ENCODE data around the gene TENT4A.
A peak's percentile ranks its signal among the peaks of the same experiment; 100 is the strongest.
"Not testable (repeated sequence)": the region's sequence is repeated elsewhere in the genome, so short reads cannot be mapped to it uniquely, and the experiment has no call there.

Gene TENT4A

DNA sequence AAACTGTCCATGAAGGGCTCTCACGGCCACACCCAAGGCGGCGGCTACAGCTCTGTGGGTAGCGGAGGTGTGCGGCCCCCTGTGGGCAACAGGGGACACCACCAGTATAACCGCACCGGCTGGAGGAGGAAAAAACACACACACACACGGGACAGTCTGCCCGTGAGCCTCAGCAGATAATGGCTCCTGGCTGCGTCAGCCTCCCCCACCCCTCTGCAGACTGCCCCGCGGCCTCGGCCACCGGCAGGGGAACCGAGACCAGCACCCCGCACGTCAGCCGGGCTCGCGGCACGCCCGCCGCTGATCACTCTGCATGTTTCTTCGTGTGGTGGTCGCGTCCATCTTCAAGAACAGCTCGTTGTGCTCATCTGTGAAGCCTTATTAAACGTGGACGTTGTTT is 41.5 kb downstream of the TENT4A start:
- no peak for DNase-seq

DNA sequence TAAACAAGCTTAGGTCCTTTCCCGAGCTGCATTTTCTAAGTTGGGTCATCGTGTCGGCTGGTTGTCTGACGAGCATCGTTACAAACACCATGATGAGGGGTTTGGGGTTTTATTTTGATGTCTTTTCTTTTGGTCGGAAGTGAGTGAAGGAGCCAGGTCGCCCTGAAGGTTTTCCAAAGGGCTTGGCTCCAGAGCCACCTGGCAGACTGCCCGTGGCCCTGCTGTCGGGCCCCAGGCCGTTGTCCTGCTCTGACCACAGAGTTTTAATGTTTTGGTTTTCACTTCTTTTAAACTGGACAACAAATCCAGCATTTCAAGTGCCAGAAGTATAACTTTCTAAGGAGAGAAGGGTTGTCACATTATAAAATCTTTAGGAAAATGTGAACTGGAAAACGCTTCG is 42.3 kb downstream of the TENT4A start:
- no peak for DNase-seq

DNA sequence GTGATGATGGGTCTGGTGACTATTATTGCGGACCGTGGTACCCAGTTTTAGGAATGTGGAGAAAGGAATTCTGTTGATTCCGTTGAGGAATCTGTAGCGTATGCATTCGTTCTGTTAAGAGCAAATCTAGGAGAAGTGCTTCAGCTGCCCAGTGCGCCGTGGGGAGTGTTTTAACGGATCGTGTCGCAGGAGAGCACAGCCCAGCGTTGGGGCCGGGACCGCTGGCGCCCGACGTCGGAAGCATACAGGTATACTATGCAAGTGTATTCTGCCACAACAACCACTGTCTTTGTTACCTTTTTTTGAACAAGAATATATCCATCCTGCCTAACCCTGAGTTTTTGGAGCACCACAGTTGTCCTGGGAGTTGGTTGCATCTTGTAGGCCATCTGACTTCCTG is 42.7 kb downstream of the TENT4A start:
- DNase-seq: no peak

DNA sequence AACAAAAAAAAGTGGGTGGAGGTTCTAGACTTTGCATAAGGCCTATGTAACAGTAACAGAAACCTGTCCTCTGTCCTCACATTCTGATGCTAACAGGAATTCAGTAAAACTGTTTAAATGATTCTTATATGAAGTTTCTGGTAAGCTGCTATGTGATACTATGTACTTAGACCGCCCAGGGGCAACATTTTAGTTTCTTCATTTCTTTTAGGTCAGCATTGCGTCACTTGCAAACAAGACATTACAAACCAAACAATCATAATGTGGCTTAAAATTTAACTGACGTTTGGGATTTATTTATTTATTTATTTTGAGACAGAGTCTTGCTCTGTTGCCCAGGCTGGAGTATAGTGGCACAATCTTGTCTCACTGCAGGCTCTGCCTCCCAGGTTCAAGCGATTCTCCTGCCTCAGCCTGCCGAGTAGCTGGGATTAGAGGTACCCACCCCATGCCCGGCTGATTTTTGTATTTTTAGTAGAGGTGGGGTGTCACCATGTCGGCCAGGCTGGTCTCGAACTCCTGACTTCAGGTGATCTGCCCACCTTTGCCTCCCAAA is 44.3 kb downstream of the TENT4A start:
- DNase-seq: no peak

DNA sequence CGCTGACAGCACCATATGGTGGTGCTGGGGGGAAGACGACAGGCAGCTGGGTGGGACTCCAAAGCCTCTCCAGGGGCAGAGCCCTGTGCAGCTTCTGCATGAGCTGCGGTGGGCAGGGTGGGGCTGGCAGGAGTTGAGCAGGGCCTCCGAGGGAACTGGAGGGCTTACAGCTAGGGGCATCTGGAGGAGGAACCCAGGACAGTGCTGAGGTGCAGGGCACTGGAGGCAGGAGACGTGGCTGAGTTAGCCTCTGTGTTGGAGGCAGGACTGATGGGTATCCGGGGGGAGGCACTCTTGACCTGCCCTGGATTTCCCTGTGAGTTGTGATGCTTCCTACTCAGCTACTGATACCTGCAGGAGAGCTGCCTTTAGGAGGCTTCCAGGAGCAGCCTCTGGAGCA is 45.0 kb downstream of the TENT4A start:
- DNase-seq: no peak

DNA sequence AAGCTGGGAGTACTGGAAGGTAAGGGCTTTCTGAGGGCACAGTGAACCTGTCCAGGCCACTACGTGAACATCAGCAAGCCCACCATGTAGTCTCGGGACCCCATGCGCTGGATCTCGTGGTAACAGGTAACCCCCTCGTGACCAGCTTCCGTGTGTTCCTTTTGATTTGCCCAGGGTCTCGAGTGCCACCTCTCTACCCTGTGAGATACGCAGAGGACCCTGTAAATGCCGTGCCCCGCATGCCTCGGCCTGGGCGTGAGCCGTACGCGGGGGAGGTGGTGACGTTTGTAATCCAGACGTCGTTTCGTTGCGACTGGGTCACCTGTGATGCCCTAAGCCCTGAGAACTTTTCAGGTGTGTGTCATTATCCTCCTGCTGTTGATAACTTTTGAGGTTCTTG is 45.5 kb downstream of the TENT4A start:
- DNase-seq: no peak

DNA sequence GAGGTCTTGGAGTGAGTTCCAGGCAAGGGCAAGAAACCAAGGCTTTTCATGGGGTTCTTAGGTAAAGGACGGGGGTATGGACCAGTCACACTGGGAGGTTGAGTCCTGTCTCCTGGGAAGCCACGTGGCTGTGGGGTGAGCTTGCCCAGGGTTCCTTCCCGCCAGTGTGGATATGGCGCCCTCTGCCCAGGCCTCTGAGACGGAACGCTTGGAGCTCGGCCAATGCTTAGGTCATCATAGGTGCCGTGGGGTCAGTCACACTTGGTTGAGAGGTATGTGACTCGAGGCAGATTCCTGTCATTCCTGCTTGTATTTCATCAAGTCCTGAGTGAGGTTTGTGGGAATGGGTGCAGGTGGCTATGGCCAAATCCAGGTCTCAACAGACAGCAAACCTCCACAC is 46.2 kb downstream of the TENT4A start:
- DNase-seq: no peak

DNA sequence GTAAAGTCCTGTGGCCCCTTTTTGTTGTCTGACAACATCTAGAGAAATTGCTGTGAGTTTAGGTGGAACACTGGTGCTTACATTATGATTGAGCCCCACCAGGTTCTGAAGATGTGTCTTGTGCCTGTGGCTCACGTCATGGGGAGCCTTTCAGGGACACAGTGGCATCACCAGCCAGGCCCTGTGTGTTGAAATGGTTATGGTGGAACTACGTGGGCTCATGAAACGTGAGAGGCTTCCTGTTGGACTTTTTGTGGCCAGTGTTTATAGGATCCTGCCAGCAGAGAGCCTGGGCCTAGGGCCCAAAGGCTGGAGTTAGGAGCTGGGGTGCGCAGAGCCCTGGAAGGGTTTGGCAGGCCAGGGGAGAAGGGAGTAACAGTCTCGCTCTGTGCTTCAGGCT is 46.8 kb downstream of the TENT4A start:
- DNase-seq: no peak

DNA sequence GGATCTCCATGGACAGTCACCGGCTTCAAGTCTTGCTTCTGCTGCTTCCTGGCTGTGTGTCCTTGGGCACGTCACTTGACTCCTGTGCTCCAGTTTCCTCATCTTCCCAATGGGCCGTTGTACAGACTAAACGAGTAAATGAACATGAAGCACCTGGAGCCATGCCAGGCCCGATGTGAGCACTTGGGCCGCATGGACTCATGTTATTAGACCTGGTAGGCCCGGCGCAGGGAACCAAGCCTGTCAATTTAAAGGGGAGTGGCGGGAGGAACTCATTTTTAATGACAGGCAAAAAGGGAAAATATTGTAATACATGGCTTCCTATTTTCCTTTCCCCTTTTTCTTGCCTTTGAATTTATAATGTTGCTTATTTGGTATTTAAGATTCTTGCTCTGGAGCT is 47.5 kb downstream of the TENT4A start:
- no peak for DNase-seq

DNA sequence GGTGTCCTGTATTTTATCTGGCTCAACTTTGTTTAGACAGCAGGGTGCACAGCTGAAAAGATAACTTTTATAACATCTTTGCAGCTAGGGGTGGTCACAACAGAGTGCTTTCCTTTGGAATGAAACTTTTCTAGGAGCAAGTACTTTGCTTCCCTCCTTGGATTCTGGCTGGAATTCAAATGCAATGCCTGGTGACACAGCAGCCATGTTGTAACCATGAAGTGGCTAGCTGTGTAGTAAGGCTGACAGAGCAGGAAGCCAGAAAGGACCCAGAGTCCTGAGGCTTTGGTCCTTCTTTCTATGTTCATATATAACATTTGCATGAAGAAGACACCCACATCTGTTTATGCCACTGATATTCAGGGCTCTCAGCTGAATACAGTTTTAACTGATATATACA is 48.1 kb downstream of the TENT4A start:
- no peak for DNase-seq

DNA sequence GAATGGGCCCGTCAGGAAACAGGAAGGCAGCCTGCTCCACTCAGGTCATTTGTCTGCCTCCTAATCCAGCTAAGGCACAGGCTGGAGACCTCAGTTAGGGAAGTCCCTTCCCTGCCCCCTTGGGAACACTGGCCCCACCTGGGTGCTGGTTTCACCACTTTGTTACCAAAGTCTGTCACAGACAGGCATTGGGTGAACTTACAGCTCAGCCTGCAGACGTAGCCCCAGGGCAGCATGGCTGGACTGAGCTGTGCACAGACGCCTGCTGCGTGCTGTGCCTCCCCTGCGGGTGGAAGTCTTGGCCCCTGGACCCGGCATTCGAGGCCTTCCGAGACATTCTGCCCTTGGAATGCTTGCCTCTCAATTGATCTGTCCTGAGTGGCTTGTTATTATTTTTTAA is 48.9 kb downstream of the TENT4A start:
- DNase-seq: no peak

DNA sequence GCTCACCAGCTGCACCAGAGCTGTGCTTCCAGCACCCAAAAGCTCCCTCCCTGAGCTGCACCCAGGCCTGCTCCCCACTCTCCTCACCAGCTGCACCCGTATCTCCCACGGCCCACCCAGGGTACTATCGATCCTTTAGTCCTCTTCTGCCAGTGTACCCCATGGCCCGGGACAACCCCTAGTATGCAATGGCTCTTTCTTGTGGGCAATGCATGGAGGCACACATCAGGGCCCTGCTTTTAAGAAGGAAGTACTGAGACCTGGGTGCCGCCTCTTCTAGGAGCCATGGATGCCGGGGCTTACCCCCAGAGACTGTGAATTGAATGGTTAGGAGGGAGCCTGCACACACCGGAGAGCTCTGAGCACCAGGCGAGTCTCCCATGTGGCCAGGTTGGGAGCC is 49.5 kb downstream of the TENT4A start:
- no peak for DNase-seq

DNA sequence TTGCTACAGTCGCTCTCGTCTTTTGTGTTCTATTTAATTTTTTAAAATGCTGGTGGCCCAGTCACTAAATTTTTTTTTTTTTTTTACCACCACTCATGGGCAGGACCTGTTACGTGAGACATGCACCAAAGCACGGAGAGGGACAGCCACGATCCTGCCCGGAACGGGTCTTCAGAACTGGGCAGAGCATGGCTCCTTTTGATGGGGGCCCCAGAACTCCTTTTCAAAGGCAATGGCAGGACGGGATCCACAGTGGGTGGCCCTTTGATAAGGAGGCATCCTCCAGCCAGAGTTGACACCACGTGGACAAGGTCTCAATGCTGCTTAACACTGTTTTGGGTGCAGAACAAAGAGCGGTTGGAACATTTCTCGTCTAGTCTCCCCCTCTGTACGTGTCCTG is 50.0 kb downstream of the TENT4A start:
- no peak for DNase-seq

DNA sequence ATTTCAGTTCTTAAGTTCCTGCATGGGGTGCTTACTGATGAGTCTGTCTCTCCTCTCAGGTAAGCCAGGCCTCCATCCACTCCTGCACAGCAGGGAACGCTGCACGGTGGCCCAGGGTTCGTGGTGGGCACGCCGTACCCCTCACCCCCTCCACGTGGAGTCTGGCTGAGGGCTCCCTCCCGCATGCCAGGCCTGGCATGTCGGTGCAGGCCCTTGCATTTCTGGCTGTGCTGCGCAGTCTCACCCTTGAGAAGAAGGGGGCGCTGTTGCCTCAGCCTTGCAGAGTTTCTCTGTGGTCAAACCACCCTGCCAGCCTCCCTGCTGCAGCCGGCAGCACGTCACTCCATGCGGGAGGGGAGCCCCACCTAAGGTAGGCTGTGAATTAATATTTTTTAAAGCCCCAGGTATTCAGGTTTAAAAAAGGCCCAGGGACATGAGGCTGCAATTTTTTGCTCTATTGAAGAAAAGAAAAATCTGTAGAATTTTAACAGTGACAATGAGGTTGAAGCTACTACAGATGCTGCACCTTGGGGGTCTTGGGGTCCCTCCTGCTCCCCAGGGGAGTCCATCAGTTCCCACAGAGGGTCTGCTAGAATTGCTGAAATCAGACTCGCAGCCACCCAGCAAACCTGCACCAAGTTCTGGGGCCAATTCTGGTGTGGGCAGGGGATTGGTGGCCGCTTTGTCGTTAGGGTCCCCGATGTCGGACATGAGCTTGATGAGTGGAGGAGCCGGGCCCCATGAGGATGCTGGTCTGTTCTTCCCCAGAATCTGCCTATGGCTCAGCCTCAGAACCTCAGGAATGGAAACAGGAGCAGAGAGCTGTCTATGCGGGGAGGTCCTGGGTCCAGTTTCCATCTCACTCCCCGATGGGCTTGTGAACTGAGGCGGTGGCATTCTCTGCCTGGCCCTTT is 52.6 kb downstream of the TENT4A start:
- peak; percentile 87 for DNase-seq

DNA sequence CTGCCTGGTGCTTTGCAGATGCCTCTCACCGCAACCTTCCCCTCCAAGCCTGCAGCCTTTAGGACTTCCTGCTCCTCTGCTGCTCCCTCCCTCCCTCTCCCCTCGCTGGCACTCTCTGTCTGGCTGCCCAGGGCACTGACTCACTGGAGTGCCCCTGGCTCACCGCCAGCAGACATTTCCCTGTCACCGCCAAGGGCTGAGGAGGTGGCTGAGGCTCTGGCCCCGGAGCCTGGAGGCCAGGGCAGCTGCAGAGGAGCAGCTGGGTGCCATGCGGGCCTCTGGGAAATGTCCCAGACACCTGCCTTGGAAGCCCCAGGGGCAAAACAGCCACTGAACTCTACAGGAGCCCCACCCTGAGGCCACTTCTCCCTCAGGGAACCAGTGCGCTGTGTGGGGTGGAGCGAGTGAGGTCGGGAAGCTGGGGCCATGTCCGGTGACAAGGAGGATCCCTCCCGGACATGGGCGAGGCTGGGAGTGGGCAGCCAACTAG is 53.4 kb downstream of the TENT4A start:
- DNase-seq: peak; percentile 16

DNA sequence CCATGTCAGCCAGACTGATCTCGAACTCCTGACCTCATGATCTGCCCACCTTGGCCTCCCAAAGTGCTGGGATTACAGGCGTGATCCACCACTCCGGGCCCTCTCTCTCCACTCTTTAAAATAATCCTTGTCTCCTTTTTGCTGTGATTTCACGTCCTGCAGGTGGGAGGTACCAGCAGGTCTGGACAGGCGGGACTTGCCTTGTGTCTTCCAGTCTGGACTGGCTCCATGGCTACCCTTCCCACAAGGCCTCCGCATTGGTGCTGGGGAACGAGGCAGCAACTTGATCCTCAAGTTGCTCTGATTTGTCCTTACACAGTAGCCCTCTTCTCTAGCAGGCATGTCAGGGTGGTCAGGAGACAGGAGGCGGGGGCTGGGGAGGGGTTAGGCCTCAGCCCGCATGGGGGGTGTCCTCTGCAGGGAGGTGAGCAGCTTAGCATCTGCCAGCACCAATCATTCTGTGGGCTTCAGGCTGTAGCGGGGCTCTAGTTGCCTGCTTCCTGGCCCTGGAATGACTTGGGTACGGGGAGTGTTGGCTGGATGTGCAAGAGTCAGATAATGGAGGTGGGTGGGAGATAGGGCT is 54.3 kb downstream of the TENT4A start:
- DNase-seq: no peak

DNA sequence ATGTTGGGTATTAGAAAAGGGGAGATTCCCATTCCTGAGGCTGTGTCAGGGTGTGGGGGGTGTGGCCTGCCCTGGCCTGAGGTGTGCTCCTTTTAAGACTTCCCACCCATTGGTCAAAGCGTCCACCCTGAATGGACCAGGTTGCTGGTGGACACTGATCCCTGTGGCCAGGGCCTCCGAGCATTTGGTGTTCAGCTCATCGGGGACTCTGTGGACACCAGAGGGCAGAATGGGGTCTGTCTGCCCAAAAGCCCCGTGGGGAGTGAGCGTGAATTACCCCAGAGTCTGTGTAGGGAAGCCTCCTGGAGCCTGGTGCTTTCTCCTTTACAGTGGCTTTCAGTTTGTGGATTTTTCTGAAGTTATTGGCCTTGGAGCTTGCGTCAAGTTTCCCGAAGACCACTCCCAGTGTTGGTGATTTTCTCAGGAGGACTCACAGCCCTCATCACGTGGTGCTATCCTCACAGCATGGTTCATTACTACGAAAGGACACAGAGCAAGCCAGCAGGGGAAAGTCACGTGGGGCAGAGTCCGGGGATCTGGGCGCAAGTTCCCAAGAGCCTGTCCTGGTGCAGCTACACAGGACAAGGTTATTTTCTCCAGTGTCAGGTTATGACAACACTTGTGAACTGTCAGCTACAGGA is 55.5 kb downstream of the TENT4A start:
- DNase-seq: no peak

DNA sequence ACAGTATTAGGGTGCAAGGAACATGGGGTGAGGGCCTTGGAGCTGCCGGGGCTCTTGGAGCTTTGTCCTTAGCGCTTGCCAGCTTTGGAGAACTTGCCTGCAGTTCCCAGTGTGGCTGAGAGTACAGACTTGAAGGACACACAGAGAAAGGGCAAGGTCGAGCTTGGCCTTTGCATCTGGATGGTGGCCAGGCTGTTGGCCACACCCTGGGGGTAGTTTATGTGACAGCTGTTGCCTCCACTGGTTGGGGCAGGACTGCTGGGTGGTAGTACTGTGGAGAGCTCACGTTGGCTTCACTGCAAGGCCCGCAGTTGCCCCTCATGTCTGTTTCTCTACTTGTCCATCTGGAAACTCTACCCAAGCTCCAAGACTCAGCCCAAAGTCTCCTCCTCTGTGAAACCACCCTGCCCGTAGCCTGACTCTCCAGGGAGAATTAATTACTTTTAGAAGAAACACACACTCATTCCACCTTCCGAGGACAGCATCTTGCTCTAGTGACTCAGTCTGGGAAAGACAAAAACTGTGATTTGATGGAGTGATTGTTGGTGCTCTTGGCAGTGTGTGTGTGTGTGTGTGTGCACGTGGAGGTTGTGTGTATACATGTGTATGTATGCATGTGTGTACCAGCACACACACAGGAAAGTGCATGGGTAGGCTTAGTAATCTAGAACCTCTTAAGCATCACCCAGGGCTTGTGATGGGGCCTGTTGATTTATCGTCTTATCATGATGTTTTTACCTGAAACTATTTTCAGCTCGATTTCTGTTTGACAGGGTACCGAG is 57.8 kb downstream of the TENT4A start:
- no peak for DNase-seq

DNA sequence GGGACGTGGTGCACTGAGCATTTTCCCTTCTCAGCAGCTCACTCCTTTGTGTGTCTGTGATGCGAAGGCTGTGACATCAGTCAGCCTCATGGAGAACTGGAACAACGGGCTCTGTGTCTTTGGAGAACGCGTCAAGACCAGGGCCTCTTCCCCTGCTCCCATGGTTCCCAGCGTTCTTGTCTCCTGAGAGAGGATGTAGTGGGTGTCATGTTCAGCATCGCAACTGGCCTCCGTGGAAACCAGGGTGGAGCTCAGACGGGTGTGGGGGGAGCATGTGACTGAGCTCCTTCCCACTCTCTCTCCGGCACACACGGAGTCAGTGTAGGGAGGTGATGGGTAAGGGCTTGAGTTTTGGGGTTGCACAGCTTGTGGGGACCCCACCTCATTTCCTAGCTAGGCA is 59.7 kb downstream of the TENT4A start:
- DNase-seq: no peak

DNA sequence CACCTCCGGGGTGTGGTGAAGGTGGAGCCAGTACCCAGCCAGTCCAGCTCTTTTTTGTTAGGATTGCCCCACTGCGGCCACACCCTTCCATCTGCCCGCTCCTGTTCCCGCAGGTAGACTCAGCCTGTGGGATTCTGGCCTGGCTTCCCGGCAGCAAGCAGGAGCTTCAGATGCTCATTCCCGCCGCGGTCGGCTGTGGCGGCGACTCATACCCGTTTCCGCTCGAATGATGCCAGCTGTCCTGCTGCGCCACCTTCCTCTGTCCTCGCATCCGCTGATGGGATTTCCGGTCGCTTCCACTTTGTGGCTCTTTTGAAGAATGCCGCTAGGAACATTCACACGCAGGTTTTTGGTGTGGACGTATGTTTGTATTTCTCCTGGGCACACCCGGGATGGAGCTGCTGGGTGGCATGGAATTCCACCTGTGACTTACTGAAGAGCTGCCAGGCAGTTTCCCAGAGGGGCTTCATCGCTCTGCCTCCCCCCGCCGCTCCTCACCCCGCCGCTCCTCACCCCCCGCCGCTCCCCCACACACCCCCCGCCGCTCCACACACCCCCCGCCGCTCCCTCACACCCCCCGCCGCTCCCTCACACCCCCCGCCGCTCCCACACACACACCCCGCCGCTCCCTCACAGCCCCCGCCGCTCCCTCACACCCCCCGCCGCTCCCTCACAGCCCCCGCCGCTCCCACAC is 60.3 kb downstream of the TENT4A start:
- no peak for DNase-seq

DNA sequence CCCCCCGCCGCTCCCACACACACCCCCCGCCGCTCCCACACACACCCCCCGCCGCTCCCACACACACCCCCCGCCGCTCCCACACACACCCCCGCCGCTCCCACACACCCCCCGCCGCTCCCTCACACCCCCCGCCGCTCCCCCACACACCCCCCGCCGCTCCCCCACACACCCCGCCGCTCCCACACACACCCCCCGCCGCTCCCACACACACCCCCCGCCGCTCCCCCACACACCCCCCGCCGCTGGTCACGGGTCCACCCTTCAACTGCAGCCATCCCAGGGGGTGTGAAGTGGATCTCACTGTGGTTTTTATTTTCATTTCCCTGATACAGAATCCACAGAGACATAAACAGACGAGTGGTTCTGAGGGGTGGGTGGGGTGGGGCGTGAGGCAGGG is 61.0 kb downstream of the TENT4A start:
- not testable (repeated sequence) for DNase-seq

DNA sequence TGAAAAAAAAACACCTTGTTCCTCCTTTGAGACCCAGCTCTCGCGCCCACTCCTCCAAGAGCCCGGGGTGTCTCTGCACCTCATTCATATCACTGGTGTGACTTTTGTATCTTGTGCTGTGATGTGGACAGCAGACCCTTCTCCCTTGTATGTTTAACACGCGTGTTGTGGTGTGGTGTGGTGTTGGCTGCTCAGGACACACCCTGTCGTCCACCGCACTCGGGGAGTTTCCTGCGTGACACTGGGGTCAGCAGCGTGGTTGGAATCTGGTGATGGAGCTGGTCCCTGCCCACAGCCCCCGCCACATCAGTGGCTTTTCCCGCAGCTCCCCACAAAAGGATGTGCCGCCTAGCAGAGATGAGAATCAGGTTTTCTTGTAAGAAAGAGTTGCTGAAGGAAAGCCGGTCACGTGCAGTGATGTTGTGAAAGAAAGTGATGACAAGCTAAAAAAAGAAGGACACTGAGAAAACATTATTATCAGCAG is 61.5 kb downstream of the TENT4A start:
- no peak for DNase-seq
